Calu3 (cell line): ENCODE measurements around the gene MYBPH. TPM values are rescaled to one million over a fixed set of nuclear protein-coding genes. Genes with fewer than 3 reads are reported as not detected.

ENCODE experiments used
- BruUV-seq: library from RNA; stranded (reverse); fragments of 400-500 nt; replicated peaks from 2 replicates; lab custom pipeline; 2021; lab: Mats Ljungman, UMichigan
- CTCF ChIA-PET: fragments of 300-600 bp; sonication (Branson Sonifier 250); formaldehyde crosslinking; loops from one replicate; lab custom pipeline; 2022; ENCODE audit warnings: antibody characterized with exemption; lab: Charles Lee
- DNase-seq: peaks from one replicate; pipeline ENCODE4 v3.0.0; 2022
- H3K27ac Mint-ChIP-seq: one replicate; pipeline ENCODE4 v1.8.0; 2022; ENCODE audit warnings: mixed read lengths; ENCODE audit not compliant: unreplicated experiment
- H3K27me3 Mint-ChIP-seq: one replicate; pipeline ENCODE4 v1.8.0; 2022; ENCODE audit warnings: mixed read lengths; ENCODE audit not compliant: unreplicated experiment
- H3K36me3 Mint-ChIP-seq: one replicate; pipeline ENCODE4 v1.8.0; 2022; ENCODE audit warnings: mild to moderate bottlenecking, moderate library complexity, mixed read lengths; ENCODE audit not compliant: insufficient read depth, unreplicated experiment
- H3K4me1 Mint-ChIP-seq: one replicate; pipeline ENCODE4 v1.8.0; 2022; ENCODE audit warnings: mild to moderate bottlenecking, low read depth, mixed read lengths; ENCODE audit not compliant: unreplicated experiment
- H3K4me3 Mint-ChIP-seq: one replicate; pipeline ENCODE4 v1.8.0; 2022; ENCODE audit warnings: mild to moderate bottlenecking, low read depth, moderate library complexity, mixed read lengths; ENCODE audit not compliant: unreplicated experiment
- H3K9me3 Mint-ChIP-seq: one replicate; pipeline ENCODE4 v1.8.0; 2022; ENCODE audit warnings: low read depth, mixed read lengths; ENCODE audit not compliant: unreplicated experiment
- intact Hi-C: fragments of 100-400 bp; cut with micrococcal nuclease; formaldehyde crosslinking; loops from one replicate; pipeline ENCODE4 v1.10.0; 2022; ENCODE audit not compliant: unreplicated experiment
- total RNA-seq: library from RNA; stranded (reverse); gene quantifications from 2 replicates; pipeline ENCODE4 v1.2.3, GENCODE V29; 2022
- TF ChIP-seq, protein P1 (sequence below): fragments of 200-600 bp; IDR thresholded peaks from one replicate; pipeline ENCODE4 v1.8.0; 2022; ENCODE audit warnings: antibody characterized with exemption; ENCODE audit not compliant: unreplicated experiment

Gene MYBPH
- total RNA-seq, 1 experiment from 2014 or later, result not detected

DNA sequence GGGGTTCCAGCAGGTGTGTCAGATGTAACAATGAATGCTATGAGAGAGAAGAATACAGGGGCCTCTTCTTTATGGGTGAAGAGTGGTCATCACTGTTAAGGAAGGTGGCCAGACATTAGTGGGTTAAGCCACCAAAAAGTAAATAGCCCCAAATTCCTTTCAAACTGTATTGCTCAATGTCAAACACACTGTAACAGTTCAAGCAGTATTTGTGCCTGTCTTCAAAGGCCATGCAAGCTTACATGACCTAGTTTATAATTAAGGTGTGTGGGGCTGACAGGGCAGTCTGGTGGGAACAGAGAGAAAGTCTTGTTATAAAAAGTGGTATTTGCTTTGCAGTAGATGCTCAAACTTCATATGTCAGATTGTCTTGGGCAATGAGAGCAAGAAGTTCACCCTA lies 35.4 kb upstream of the MYBPH start:
- CTCF ChIA-PET, result no interaction called here
- H3K4me1 Mint-ChIP-seq, result no peaks in the 10 kb centered on the region

GRCh38 chr1:203210350-203210749 lies 34.7 kb upstream of the MYBPH start:
- Mint-ChIP-seq H3K9me3 (no peaks in the 10 kb centered on the region), H3K4me3 (no peak overlapping the region), H3K4me1 (no peaks in the 10 kb centered on the region), H3K36me3 (no peaks in the 10 kb centered on the region), H3K27me3 (peaks cover 82% of the 10 kb centered on the region), H3K27ac (no peak overlapping the region)
- CTCF ChIA-PET, result no interaction called here
- intact Hi-C loops, result no loop called here
- TF ChIP-seq, protein P1, sequence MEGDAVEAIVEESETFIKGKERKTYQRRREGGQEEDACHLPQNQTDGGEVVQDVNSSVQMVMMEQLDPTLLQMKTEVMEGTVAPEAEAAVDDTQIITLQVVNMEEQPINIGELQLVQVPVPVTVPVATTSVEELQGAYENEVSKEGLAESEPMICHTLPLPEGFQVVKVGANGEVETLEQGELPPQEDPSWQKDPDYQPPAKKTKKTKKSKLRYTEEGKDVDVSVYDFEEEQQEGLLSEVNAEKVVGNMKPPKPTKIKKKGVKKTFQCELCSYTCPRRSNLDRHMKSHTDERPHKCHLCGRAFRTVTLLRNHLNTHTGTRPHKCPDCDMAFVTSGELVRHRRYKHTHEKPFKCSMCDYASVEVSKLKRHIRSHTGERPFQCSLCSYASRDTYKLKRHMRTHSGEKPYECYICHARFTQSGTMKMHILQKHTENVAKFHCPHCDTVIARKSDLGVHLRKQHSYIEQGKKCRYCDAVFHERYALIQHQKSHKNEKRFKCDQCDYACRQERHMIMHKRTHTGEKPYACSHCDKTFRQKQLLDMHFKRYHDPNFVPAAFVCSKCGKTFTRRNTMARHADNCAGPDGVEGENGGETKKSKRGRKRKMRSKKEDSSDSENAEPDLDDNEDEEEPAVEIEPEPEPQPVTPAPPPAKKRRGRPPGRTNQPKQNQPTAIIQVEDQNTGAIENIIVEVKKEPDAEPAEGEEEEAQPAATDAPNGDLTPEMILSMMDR, result no peak
- BruUV-seq, result no TSS peak
- no peak for DNase-seq

More for the DNA sequence above, 35.4 kb upstream of the MYBPH start:
- H3K36me3 Mint-ChIP-seq, result no peaks in the 10 kb centered on the region
- H3K27me3 Mint-ChIP-seq, result peaks cover 88% of the 10 kb centered on the region
- no peak for DNase-seq
- no TSS peak for BruUV-seq
- intact Hi-C loops, result no loop called here
- TF ChIP-seq, protein P1, result no peak
- no peak overlapping the region for H3K4me3 Mint-ChIP-seq
- H3K27ac Mint-ChIP-seq, result no peak overlapping the region
- H3K9me3 Mint-ChIP-seq, result no peaks in the 10 kb centered on the region

DNA sequence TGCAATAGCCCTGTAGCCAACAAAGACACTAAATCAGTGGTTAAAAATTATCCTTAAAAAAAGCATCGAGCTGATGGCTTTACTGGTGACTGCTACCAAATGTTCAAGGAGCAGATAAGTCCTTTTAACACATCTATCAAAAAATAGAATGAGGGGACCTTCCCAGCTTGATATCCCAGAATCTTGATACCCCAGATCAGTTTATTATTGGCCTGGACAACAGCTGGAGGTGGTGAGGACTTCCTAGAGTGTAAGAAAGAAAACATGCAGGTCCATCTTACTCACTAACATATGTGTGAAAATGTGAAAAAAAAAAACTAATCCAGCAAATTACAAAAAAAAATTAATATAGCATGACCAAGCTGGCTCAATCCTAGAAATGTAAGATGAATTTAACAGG lies 32.6 kb upstream of the MYBPH start:
- TF ChIP-seq, protein P1, result no peak
- Mint-ChIP-seq H3K4me3 (no peak overlapping the region), H3K36me3 (no peaks in the 10 kb centered on the region), H3K27ac (no peak overlapping the region), H3K4me1 (no peaks in the 10 kb centered on the region), H3K27me3 (peaks cover 82% of the 10 kb centered on the region), H3K9me3 (no peaks in the 10 kb centered on the region)
- no TSS peak for BruUV-seq
- intact Hi-C loops, result no loop called here
- DNase-seq, result no peak
- CTCF ChIA-PET, result interaction anchor here (1.2 to 2.0 kb wide), 2 partner anchors 8 to 90 kb away, joined by 3 to 5 read pairs; no protein-coding TSS in a partner anchor

DNA sequence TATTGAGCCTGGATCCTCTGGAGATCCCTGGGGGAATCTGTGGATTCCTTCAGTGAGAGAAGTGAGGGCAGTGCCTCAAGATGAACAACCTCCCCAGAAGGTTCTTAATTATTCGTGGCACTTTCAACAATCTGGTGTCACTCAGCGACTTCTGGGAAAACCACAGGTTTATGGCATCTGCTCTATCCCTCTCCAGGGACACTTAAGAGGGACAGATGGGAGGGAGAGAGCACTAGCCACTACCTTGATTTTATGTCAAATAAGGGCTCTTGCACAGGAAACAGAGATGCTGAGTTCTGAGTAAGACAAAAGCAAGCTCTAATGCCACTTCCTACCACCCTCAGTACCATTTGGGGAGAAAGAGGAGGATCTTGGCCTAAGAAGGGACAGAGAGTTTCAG lies 32.1 kb upstream of the MYBPH start:
- Mint-ChIP-seq H3K27ac (no peak overlapping the region), H3K36me3 (no peaks in the 10 kb centered on the region), H3K9me3 (no peaks in the 10 kb centered on the region), H3K4me3 (no peak overlapping the region), H3K27me3 (peaks cover 82% of the 10 kb centered on the region), H3K4me1 (no peaks in the 10 kb centered on the region)
- intact Hi-C loops, result no loop called here
- BruUV-seq, result no TSS peak
- CTCF ChIA-PET, result interaction anchor here (1.2 to 2.0 kb wide), 2 partner anchors 9 to 90 kb away, joined by 3 to 5 read pairs; no protein-coding TSS in a partner anchor
- no peak for DNase-seq
- TF ChIP-seq, protein P1, result no peak
